K562 (cell line): ENCODE results near the gene GPR176. TPM values are rescaled to one million over a fixed set of nuclear protein-coding genes. Genes with fewer than 3 reads are reported as not detected.

Experiments
- EWSR1 ChIP-seq: fragments of 450-650 bp; IDR thresholded peaks from 2 replicates; pipeline ENCODE4 v1.6.1; 2018; ENCODE audit warnings: borderline replicate concordance, mild to moderate bottlenecking, low read depth, moderate library complexity; ENCODE audit not compliant: partially characterized antibody
- HDAC8 ChIP-seq: fragments of 450-650 bp; IDR thresholded peaks from 2 replicates; pipeline ENCODE4 v1.6.1; 2016; ENCODE audit warnings: mild to moderate bottlenecking, missing genetic modification characterization, moderate library complexity, missing compliant biosample characterization
- HIVEP1 ChIP-seq: fragments of 250-450 bp; sonication (Bioruptor Pico); IDR thresholded peaks from 2 replicates; pipeline ENCODE4 v1.4.0; 2020; ENCODE audit warnings: mild to moderate bottlenecking
- HNRNPUL1 ChIP-seq: fragments of 200-400 bp; formaldehyde crosslinking; IDR thresholded peaks from 2 replicates; pipeline ENCODE4 v1.6.1; 2017; ENCODE audit warnings: low read length
- ILK ChIP-seq: fragments of 450-650 bp; IDR thresholded peaks from 2 replicates; pipeline ENCODE4 v1.6.1; 2016; ENCODE audit warnings: missing genetic modification characterization, low read depth, mild to moderate bottlenecking, missing compliant biosample characterization, moderate library complexity, borderline replicate concordance
- MAFG ChIP-seq: fragments of 450-650 bp; conservative IDR thresholded peaks from 2 replicates; pipeline ENCODE4 v1.6.1; 2016; ENCODE audit warnings: missing genetic modification characterization, missing compliant biosample characterization
- MTF1 ChIP-seq: fragments of 250-450 bp; sonication (Bioruptor Pico); IDR thresholded peaks from 2 replicates; pipeline ENCODE4 v1.9.0; 2021; ENCODE audit warnings: moderate library complexity, mild to moderate bottlenecking, inconsistent platforms, borderline replicate concordance
- MYBL2 ChIP-seq, 2 experiments: fragments of 450-650 bp in 1 of 2; sonication (generic) in 1 of 2; formaldehyde crosslinking in 1 of 2; IDR thresholded peaks; 2 replicates each; pipeline versions ENCODE4 v1.6.1 to v1.8.1; 2017 to 2022; ENCODE audit warnings: borderline replicate concordance in 1 of 2, inconsistent platforms in 1 of 2, low read depth in 1 of 2, mild to moderate bottlenecking in 1 of 2, missing genetic modification reagents in 1 of 2, moderate library complexity in 1 of 2
- NR2C1 ChIP-seq, 2 experiments: fragments of 450-650 bp; IDR thresholded peaks; 2 replicates each; pipeline ENCODE4 v1.6.1; 2017; ENCODE audit warnings: mild to moderate bottlenecking in 2 of 2, antibody characterized with exemption in 1 of 2, inconsistent platforms in 1 of 2, missing compliant biosample characterization in 1 of 2, missing genetic modification characterization in 1 of 2
- NR2C2 ChIP-seq, 2 experiments: fragments of 200-800 bp in 1 of 2; sonication (Bioruptor generic) in 1 of 2; sonication (generic) in 1 of 2; formaldehyde crosslinking in 1 of 2; IDR thresholded peaks; 2 replicates each; pipeline versions ENCODE4 v1.6.1 to v1.8.0; 2016 to 2022; ENCODE audit warnings: mild to moderate bottlenecking in 1 of 2, missing compliant biosample characterization in 1 of 2, missing genetic modification characterization in 1 of 2, missing genetic modification reagents in 1 of 2
- POLR3A ChIP-seq: IDR thresholded peaks from 2 replicates; pipeline ENCODE4 v1.6.1; 2011; ENCODE audit warnings: borderline replicate concordance, mild to moderate bottlenecking, moderate library complexity; ENCODE audit not compliant: insufficient read length, insufficient read depth; ENCODE audit errors: extremely low read depth
- PPARD ChIP-seq: fragments of 250-450 bp; sonication (Bioruptor Pico); IDR thresholded peaks from 2 replicates; pipeline ENCODE4 v1.8.0; 2022; ENCODE audit warnings: inconsistent platforms, mild to moderate bottlenecking, moderate library complexity
- SAP30 ChIP-seq: fragments of 200-600 bp; sonication (generic); IDR thresholded peaks from 2 replicates; pipeline ENCODE4 v1.6.1; 2012; ENCODE audit warnings: borderline replicate concordance, low read depth, mild to moderate bottlenecking, moderate library complexity, low read length, control low read depth, inconsistent platforms; ENCODE audit not compliant: insufficient read depth, poor library complexity, severe bottlenecking
- TEAD4 ChIP-seq, 2 experiments: sonication (generic) in 1 of 2; formaldehyde crosslinking in 1 of 2; IDR thresholded peaks; 2 replicates each; pipeline versions ENCODE4 v1.6.1 to v1.8.0; 2012 to 2022; ENCODE audit warnings: borderline replicate concordance in 1 of 2, inconsistent platforms in 1 of 2, low read length in 1 of 2, mild to moderate bottlenecking in 1 of 2, missing genetic modification reagents in 1 of 2
- ZEB2 ChIP-seq: fragments of 450-650 bp; IDR thresholded peaks from 2 replicates; pipeline ENCODE4 v1.6.1; 2016
- ZNF263 ChIP-seq: sonication (generic); formaldehyde crosslinking; IDR thresholded peaks from 2 replicates; pipeline ENCODE4 v1.8.0; 2022; ENCODE audit warnings: mild to moderate bottlenecking, missing genetic modification reagents, borderline replicate concordance
- ZNF444 ChIP-seq: fragments of 250-450 bp; sonication (Bioruptor Pico); IDR thresholded peaks from 2 replicates; pipeline ENCODE4 v1.4.0; 2020; ENCODE audit warnings: mild to moderate bottlenecking, moderate library complexity
- ZSCAN32 ChIP-seq: fragments of 450-650 bp; formaldehyde crosslinking; IDR thresholded peaks from 2 replicates; pipeline ENCODE4 v1.4.0; 2020; ENCODE audit warnings: mild to moderate bottlenecking, moderate library complexity
- polyA plus RNA-seq, 8 experiments: library from polyadenylated mRNA; depleted of rRNA in 4 of 8; stranded (reverse) in 5 of 8; unstranded in 3 of 8; fragments of >200 nt; fragmentation: Nextera tagmentation in 2 of 8; fragmentation: Illumina TruSeq in 1 of 8; extraction: Ambion mirVana in 2 of 8; extraction: Trizol in 1 of 8; gene quantifications; 2 replicates each; pipeline versions ENCODE4 v1.2.1 to v1.2.3, GENCODE V29; 2011 to 2014; ENCODE audit warnings: inconsistent platforms in 1 of 8, missing spikeins in 1 of 8
- total RNA-seq, 7 experiments: library from RNA; depleted of rRNA in 6 of 7; stranded (reverse); fragments of >200 nt in 6 of 7; fragmentation: Illumina TruSeq in 2 of 7; extraction: Trizol in 2 of 7; gene quantifications; 2 replicates each; pipeline versions ENCODE4 v1.2.1 to v1.2.3, GENCODE V29; 2011 to 2021; ENCODE audit warnings: low replicate concordance in 1 of 7
- TF ChIP-seq, protein P1 (sequence below): fragments of 450-650 bp; IDR thresholded peaks from 2 replicates; pipeline ENCODE4 v1.6.1; 2016
- TF ChIP-seq, protein P2 (sequence below): IDR thresholded peaks from 2 replicates; pipeline ENCODE4 v1.6.1; 2016; ENCODE audit warnings: missing genetic modification characterization, missing compliant biosample characterization

GPR176 gene
- total and polyA plus RNA-seq, 9 of the 15 experiments (the other 6 are each of a cell fraction or from before 2014, with no cell fraction given): 0.03 to 1.2 (median 0.76) TPM

DNA sequence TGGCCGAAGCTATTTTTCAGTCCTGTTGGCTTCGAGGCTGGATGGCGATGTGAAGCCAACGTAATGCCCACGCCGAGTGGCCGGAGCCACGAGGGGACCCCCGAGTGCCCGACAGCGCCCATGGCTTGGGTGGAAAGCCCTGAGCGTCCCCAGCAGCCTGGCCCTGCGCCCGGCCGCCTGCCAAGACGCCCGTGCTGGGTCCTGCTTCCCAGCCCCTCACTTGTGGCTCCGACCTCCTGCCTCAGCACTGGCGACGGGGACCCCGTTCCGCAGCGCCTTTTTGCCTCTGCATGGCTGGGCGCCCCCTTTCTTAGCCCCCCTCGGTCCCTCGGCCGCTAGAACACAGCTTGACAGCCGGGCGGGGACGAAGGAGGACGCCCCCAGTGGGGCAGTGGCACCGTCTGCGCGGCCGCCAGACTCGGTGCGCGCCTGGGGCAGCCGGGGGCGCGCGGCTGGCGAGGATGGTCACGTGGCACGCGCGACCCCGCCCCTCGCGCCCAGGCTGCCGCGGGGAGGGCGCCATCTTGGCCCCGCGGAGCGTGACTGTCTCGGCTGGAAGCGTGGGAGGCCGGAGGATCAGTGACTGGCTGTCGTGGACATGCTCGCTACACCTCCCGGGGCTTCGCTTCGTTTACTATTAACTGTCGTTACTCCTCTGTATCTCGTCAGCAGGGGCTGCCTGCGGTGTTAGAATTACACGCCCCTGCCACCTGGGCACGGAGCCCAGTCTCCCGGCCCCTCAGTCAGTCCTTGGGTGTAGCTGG lies 626 bp upstream of the GPR176 start (continued):
- TF ChIP-seq MTF1 (CRISPR knock-in tag): no peak
- no peak for TF ChIP-seq ZSCAN32 (CRISPR knock-in tag)
- TF ChIP-seq POLR3A: no peak
- TF ChIP-seq NR2C1 (IDR thresholded peaks at IDR 0.05): no peak
- no peak for TF ChIP-seq NR2C1 (tag; IDR thresholded peaks at IDR 0.05)
- no peak for TF ChIP-seq ILK (tag)
- no peak for TF ChIP-seq SAP30
- no peak for TF ChIP-seq ZNF444
- no peak for TF ChIP-seq PPARD (CRISPR knock-in tag)
- TF ChIP-seq ZNF263: 0 out of 2 replicates have a peak, but pooled peaks have one; percentile 48
- no peak for TF ChIP-seq ZEB2
- TF ChIP-seq MYBL2 (IDR thresholded peaks at IDR 0.05; ENCODE audit: low read depth): no peak
- no peak for TF ChIP-seq MYBL2 (CRISPR knock-in tag; IDR thresholded peaks at IDR 0.05; ENCODE audit: borderline replicate concordance)
- TF ChIP-seq HNRNPUL1: no peak
- no peak for TF ChIP-seq EWSR1
- no peak; the same call in 1 of the 2 replicates for TF ChIP-seq TEAD4 (IDR thresholded peaks at IDR 0.05; ENCODE audit: low read length)
- TF ChIP-seq TEAD4 (CRISPR knock-in tag; IDR thresholded peaks at IDR 0.05; ENCODE audit: borderline replicate concordance): no peak
- no peak for TF ChIP-seq HDAC8
- TF ChIP-seq, protein P1, sequence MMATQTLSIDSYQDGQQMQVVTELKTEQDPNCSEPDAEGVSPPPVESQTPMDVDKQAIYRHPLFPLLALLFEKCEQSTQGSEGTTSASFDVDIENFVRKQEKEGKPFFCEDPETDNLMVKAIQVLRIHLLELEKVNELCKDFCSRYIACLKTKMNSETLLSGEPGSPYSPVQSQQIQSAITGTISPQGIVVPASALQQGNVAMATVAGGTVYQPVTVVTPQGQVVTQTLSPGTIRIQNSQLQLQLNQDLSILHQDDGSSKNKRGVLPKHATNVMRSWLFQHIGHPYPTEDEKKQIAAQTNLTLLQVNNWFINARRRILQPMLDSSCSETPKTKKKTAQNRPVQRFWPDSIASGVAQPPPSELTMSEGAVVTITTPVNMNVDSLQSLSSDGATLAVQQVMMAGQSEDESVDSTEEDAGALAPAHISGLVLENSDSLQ: no peak
- TF ChIP-seq, protein P2, sequence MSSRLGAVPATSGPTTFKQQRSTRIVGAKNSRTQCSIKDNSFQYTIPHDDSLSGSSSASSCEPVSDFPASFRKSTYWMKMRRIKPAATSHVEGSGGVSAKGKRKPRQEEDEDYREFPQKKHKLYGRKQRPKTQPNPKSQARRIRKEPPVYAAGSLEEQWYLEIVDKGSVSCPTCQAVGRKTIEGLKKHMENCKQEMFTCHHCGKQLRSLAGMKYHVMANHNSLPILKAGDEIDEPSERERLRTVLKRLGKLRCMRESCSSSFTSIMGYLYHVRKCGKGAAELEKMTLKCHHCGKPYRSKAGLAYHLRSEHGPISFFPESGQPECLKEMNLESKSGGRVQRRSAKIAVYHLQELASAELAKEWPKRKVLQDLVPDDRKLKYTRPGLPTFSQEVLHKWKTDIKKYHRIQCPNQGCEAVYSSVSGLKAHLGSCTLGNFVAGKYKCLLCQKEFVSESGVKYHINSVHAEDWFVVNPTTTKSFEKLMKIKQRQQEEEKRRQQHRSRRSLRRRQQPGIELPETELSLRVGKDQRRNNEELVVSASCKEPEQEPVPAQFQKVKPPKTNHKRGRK (tag): no peak
- TF ChIP-seq HIVEP1: peak; percentile 38; the same call in 1 of the 2 replicates
- no peak; the same call in 1 of the 2 replicates for TF ChIP-seq NR2C2 (CRISPR knock-in tag; IDR thresholded peaks at IDR 0.05)
- TF ChIP-seq NR2C2 (tag; IDR thresholded peaks at IDR 0.05): peak; percentile 51; the same call in 1 of the 2 replicates
- TF ChIP-seq MAFG: no peak
